ENCODE results near the gene ATP5PO.

DNA sequence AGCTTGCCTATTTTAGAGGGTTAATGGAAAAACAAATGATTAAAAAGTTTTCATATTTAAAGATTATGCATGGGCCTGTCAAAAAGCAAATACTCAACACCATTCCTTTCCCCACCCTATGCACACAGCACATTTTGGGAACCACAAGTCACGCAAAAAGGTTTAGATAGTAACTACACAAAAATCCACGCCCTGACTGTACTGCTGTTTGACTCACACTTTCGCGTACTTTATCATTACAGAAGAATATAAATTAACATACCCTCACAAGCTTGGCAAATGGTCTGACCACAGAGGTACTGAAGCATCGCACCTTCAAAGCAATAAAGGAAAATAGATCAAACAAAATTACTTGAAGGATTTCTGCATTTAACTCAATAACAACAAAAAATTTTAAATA is 1.4 kb downstream of the ATP5PO start:
- TF ChIP-seq, protein P1, sequence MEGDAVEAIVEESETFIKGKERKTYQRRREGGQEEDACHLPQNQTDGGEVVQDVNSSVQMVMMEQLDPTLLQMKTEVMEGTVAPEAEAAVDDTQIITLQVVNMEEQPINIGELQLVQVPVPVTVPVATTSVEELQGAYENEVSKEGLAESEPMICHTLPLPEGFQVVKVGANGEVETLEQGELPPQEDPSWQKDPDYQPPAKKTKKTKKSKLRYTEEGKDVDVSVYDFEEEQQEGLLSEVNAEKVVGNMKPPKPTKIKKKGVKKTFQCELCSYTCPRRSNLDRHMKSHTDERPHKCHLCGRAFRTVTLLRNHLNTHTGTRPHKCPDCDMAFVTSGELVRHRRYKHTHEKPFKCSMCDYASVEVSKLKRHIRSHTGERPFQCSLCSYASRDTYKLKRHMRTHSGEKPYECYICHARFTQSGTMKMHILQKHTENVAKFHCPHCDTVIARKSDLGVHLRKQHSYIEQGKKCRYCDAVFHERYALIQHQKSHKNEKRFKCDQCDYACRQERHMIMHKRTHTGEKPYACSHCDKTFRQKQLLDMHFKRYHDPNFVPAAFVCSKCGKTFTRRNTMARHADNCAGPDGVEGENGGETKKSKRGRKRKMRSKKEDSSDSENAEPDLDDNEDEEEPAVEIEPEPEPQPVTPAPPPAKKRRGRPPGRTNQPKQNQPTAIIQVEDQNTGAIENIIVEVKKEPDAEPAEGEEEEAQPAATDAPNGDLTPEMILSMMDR (IDR thresholded peaks at IDR 0.05): no peak
- TF ChIP-seq POLR2AphosphoS5 (IDR thresholded peaks at IDR 0.05) (no peak), POLR2A (IDR thresholded peaks at IDR 0.05) (no peak)
